NT2/D1 (cell line): Measurements from ENCODE around the gene DLG2.

Source experiments
- YY1 ChIP-seq: IDR thresholded peaks from 2 replicates; pipeline ENCODE4 v1.6.1; 2011; ENCODE audit not compliant: insufficient read length, insufficient read depth
- ZNF274 ChIP-seq: IDR thresholded peaks from 2 replicates; pipeline ENCODE4 v1.6.1; 2011; ENCODE audit warnings: mild to moderate bottlenecking, low read depth, low read length

DNA sequence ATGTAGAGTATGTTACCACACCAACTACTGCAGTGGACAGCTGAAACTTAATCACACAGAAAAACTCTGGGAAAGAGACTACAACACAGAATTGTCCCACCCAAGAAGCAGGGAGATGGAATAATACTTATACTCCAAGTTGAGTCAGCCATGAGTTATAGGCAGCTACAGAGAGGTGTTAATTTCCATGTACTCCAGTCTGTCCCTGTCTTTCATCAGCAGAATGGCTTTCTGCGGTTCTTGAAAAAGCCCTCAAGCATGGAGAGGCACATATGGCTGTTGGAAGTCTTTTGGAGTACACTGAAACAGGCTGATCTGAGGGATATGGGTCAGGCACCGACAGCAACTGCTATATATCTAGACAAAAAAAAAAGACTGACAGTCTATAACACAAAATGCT, 219.5 kb downstream of the DLG2 start:
- TF ChIP-seq YY1: no peak
- TF ChIP-seq ZNF274: no peak
